Lung (tissue), 12 donors: Measurements from ENCODE around the gene PDF. TPM values are rescaled to one million over a fixed set of nuclear protein-coding genes. Genes with fewer than 3 reads are reported as not detected.

Experiments used
- ATAC-seq: fragments of 200-7000 bp; cut with Tn5 transposase; one replicate; pipeline ENCODE4 v1.9.1; 2020; ENCODE audit warnings: moderate number of reproducible peaks; ENCODE audit not compliant: insufficient read depth, low FRiP score
- DNase-seq, 3 donors: peaks; one replicate each; pipeline ENCODE4 v3.0.0-alpha.2; 2013 to 2017
- H3K27ac ChIP-seq, 2 donors: one replicate each; pipeline ENCODE4 v1.5.1; 2013; ENCODE audit warnings: mild to moderate bottlenecking in 2 of 2, moderate library complexity in 2 of 2, control low read depth in 1 of 2, inconsistent platforms in 1 of 2, low read depth in 1 of 2, low read length in 1 of 2
- H3K27me3 ChIP-seq, 3 donors: one replicate each; pipeline ENCODE4 v1.5.1; 2013; ENCODE audit warnings: low read length in 2 of 3; ENCODE audit not compliant: control insufficient read depth in 3 of 3, insufficient read depth in 3 of 3
- H3K36me3 ChIP-seq, 4 donors: one replicate each; pipeline ENCODE4 v1.5.1; 2013; ENCODE audit warnings: low read length in 4 of 4, mild to moderate bottlenecking in 1 of 4, moderate library complexity in 1 of 4; ENCODE audit not compliant: control insufficient read depth in 4 of 4, insufficient read depth in 4 of 4
- H3K4me1 ChIP-seq, 5 donors: one replicate each; pipeline ENCODE4 v1.5.1; 2013; ENCODE audit warnings: low read length in 5 of 5, mild to moderate bottlenecking in 2 of 5, moderate library complexity in 1 of 5; ENCODE audit not compliant: control insufficient read depth in 5 of 5, insufficient read depth in 5 of 5
- H3K4me3 ChIP-seq: one replicate; pipeline ENCODE4 v1.5.1; 2013; ENCODE audit warnings: mild to moderate bottlenecking, control low read depth, moderate library complexity
- H3K9ac ChIP-seq, 2 donors: one replicate each; pipeline ENCODE4 v1.5.1; 2013; ENCODE audit warnings: low read length in 2 of 2, control low read depth in 1 of 2; ENCODE audit not compliant: insufficient read depth in 1 of 2
- H3K9me3 ChIP-seq, 4 donors: one replicate each; pipeline ENCODE4 v1.5.1; 2013; ENCODE audit warnings: low read length in 3 of 4, mild to moderate bottlenecking in 1 of 4, moderate library complexity in 1 of 4; ENCODE audit not compliant: control insufficient read depth in 4 of 4, insufficient read depth in 3 of 4
- WGBS, 2 donors: extraction: QIAGEN DNeasy Blood & Tissue Kit; methylation state at CpG; one replicate each; pipeline ENCODE4 v1.1.7; 2013; 5-methylcytosine and 5-hydroxymethylcytosine counted together
- polyA plus RNA-seq, 2 donors: library from polyadenylated mRNA; stranded (reverse); fragments of 200-250 nt; gene quantifications; one replicate each; pipeline ENCODE4 v1.2.1, GENCODE V29; 2013
- total RNA-seq, 2 donors: library from RNA; depleted of rRNA in 1 of 2; stranded (reverse); fragments of >200 nt in 1 of 2; gene quantifications; one replicate each; pipeline ENCODE4 v1.2.1, GENCODE V29; 2014 to 2021
- TF ChIP-seq, protein P1 (sequence below): IDR thresholded peaks from 2 replicates; pipeline ENCODE4 v1.5.1; 2012; ENCODE audit warnings: mild to moderate bottlenecking; ENCODE audit errors: control extremely low read depth, extremely low read depth
- donor health status: control.
- donor health status: control.
- donor health status: Bipolar disorder and iron deficiency.
- donor health status: healthy.
- donor health status: DM: yes; HTN: yes; CAD: no.

PDF gene
- total and polyA plus RNA-seq, 4 donors, result 6.0 to 16.6 (median 9.1) TPM

DNA sequence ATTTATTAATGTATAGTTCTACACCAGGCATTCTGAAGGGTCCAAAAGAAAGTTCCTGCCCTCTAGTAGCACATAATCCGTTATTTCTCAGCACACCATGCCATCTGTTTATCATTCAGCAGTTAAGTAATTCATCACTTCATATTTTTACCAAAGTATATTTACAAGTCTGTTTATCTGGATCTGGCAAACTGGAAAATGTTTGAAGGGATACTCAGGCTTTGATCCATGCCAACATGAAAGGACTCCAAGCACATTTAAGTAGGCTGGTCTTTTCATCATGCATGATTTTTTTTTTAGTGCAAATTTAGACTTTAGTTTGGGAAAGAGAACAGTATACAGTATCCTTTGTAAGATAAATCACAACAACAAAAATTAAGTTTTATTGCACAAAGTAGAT is 23.3 kb downstream of the PDF start:
- Histone ChIP-seq H3K9me3 (no peaks in the 10 kb centered on the region), H3K27me3 (no peaks in the 10 kb centered on the region), H3K4me3 (no peak overlapping the region), H3K9ac (no peak overlapping the region), H3K4me1 (peaks cover 0 to 3% (median 1%) of the 10 kb centered on the region in 5 donors), H3K36me3 (peaks cover 2 to 4% (median 3%) of the 10 kb centered on the region in 4 donors), H3K27ac (no peak overlapping the region)
- WGBS, 2 donors, result 56 to 69% methylated on average over 1 of the region's 1 CpG
- TF ChIP-seq, protein P1, sequence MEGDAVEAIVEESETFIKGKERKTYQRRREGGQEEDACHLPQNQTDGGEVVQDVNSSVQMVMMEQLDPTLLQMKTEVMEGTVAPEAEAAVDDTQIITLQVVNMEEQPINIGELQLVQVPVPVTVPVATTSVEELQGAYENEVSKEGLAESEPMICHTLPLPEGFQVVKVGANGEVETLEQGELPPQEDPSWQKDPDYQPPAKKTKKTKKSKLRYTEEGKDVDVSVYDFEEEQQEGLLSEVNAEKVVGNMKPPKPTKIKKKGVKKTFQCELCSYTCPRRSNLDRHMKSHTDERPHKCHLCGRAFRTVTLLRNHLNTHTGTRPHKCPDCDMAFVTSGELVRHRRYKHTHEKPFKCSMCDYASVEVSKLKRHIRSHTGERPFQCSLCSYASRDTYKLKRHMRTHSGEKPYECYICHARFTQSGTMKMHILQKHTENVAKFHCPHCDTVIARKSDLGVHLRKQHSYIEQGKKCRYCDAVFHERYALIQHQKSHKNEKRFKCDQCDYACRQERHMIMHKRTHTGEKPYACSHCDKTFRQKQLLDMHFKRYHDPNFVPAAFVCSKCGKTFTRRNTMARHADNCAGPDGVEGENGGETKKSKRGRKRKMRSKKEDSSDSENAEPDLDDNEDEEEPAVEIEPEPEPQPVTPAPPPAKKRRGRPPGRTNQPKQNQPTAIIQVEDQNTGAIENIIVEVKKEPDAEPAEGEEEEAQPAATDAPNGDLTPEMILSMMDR, result no peak
- no peak for ATAC-seq
- DNase-seq, result peak in 2 of 3 donors; percentile 38 to 47

DNA sequence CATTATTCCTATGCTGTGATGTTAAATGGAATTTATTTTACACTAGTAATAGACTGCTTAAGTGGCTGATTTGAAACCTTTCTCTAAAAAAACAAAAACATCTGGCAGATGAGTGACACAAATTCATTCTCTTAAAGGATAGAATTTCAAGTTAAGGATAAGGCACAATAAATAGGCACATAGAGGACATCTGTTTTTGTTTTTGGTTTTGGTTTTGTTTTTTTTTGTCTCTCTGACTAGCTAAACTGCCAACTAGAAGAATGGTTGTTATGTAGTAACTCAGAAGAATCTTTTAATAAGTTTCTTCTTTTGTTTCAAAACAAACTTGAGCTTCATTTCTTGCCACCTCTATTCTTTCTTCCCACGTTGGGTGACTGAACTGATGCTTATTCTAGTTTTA is 24.4 kb downstream of the PDF start:
- Histone ChIP-seq H3K36me3 (peaks cover 2 to 14% (median 9%) of the 10 kb centered on the region in 4 donors), H3K4me3 (no peak overlapping the region), H3K9ac (no peak overlapping the region), H3K27ac (no peak overlapping the region), H3K9me3 (no peaks in the 10 kb centered on the region), H3K27me3 (no peaks in the 10 kb centered on the region), H3K4me1 (no peaks in the 10 kb centered on the region)
- 82 to 91% methylated on average over 1 of the region's 1 CpG for WGBS, 2 donors
- ATAC-seq (no peak), DNase-seq (no peak)
- TF ChIP-seq, protein P1, result no peak

DNA sequence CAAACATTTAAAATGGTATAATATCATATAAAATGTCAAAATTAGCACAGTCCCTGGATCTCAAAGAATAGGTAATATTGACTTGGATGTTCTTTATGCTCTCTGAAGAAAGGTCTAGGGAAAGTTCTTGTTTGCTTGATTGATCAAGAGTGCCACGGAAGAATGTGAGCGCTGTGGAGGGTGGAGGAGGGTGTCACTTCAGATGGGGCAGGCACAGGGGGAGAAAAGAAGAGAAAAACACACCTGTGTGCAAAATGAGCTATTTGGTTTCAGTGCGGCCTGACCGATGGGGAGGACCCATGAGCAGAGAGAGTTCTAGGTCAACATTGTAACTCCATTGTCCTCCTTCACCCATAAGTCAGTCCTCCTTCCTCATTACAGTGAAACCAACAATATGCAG is 28.1 kb downstream of the PDF start:
- Histone ChIP-seq H3K27me3 (no peaks in the 10 kb centered on the region), H3K4me1 (no peaks in the 10 kb centered on the region), H3K9ac (no peak overlapping the region), H3K4me3 (no peak overlapping the region), H3K36me3 (peaks cover 10 to 21% (median 13%) of the 10 kb centered on the region in 4 donors), H3K9me3 (no peaks in the 10 kb centered on the region), H3K27ac (no peak overlapping the region)
- ATAC-seq (no peak), DNase-seq (no peak)
- TF ChIP-seq, protein P1, result no peak
- WGBS, 2 donors, result 93 to 94% methylated on average over 4 of the region's 4 CpGs

DNA sequence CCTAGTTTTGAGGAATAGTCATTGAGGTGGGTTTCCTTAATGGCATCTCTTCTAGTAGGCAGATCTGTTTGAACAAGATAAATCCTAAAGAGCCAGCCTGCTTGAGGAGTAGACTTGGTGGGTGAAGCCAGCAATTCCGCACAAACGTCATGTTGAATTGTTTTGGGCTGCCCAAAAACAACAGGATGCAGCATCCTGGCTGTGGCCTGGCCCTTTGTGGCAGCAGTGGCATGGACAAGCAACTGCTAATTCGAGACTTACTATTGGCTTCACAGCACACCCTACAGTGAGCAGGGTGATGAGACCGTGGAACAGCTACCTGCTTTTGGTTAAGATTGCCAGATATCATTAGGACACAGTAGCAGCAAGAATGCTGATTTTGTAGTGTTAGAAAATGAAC is 28.5 kb downstream of the PDF start:
- no peaks in the 10 kb centered on the region for H3K9me3 ChIP-seq
- H3K36me3 ChIP-seq, result peaks cover 10 to 21% (median 13%) of the 10 kb centered on the region in 4 donors
- H3K27me3 ChIP-seq, result no peaks in the 10 kb centered on the region
- WGBS, 2 donors, result 90 to 95% methylated on average over 4 of the region's 4 CpGs
- H3K4me3 ChIP-seq, result no peak overlapping the region
- DNase-seq (no peak), ATAC-seq (no peak)
- TF ChIP-seq, protein P1, result no peak
- no peak overlapping the region for H3K27ac ChIP-seq
- H3K9ac ChIP-seq, result no peak overlapping the region
- no peaks in the 10 kb centered on the region for H3K4me1 ChIP-seq
